Non-pigmented ciliary epithelial cell (primary cell): ENCODE data around the gene MAGI2.

Experiments used
- DNase-seq: peaks from one replicate; pipeline ENCODE4 v3.0.0-alpha.2; 2010; ENCODE audit warnings: low read depth

MAGI2 gene

DNA sequence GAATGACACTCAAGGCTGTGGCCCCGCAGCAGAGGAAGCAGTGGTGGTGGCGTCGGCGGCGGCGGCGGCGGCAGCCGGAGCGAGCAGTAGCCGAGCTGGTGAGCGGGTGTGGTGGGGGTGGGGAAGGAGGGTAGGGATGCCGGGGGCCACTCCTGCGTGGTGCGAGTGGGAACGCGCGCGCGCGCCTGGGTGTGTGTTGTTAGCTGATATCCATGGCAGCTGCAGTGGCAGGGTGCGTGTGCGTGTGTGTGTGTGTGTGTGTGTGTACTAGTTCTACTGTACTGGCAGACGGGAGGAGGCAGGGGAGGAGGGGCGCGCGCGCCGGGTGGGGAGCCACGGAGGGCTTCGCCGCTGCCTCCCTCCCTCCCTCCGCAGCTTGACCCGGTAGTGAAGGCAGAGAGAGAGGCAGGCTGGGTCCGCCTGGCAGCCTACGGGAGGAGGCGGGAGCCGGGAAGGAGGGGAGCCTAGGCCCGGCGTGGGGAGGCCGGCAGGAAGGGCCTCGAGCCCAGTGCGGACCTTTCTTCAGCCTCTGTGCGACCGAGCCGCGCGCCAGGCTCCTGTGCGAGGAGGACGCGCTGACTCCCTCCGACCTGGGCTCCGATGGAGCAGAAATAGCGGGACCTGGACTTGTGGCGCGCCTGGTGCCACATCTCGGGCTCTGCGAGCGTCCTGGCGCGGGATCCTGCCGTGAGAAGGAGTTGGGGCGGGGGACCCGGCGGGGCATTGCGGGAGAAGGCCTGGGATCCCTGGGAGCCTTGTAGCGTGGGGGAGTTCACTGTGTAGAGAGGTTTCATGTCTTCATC lies at the start of gene MAGI2:
Gene MAGI2, minus strand, starts transcription at position 110 of the 803 bp plus-strand sequence. CDS start 347 bp downstream, outside the sequence.
- no peak for DNase-seq

DNA sequence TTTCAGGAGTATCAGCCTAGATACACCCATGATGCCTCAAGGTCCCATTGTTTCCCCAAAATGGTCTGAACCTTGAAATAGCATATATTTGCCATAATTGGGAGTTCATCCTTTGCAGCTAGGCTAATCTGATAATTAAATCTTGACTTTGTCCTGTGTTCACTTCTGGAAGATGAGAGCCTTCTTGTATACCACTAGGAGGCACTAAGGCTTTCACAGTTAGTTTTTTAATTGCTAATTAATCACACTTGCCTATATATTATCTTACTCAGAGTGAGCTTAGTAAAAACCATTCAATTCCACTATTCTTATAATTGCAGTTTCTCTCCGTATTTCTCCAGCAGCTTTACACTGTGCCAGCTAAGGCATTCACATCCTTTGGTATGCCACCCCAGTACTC lies 48.7 kb upstream of the MAGI2 start:
- DNase-seq = no peak

DNA sequence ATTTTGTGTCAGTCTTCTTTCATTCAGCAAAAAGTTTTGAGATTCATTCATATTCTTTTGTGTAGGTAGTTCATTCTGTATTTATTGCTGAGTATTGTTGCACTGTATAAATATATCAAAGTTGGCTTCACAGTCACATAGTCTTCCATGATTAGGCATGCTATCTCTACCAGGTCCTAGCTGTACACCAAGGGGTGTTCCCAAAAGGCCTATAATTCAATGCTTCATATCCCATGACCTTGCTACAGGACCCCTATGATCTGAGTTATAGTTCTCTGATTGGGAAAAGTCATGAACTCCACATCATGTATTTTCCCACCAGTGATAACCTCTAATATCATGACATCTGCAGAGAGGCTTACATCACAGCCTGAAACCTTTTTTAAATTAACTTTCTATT lies 47.3 kb upstream of the MAGI2 start:
- DNase-seq = no peak

DNA sequence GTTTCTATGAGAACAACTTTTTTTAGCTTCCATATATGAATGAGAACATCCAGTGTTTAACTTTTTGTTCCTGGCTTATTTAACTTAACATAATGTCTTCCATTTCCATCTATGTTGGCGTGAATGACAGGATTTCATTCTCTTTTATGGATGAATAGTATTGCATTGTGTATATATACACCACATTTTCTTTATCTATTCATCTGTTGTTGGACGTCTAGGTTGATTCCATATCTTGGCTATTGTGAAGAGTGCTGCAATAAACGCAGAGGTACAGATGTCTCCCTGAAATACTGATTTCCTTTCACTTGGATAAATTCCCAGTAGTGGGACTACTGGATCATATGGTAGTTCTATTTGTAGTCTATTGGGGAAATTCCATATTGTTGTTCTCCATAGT lies 44.3 kb upstream of the MAGI2 start:
- DNase-seq = no peak

DNA sequence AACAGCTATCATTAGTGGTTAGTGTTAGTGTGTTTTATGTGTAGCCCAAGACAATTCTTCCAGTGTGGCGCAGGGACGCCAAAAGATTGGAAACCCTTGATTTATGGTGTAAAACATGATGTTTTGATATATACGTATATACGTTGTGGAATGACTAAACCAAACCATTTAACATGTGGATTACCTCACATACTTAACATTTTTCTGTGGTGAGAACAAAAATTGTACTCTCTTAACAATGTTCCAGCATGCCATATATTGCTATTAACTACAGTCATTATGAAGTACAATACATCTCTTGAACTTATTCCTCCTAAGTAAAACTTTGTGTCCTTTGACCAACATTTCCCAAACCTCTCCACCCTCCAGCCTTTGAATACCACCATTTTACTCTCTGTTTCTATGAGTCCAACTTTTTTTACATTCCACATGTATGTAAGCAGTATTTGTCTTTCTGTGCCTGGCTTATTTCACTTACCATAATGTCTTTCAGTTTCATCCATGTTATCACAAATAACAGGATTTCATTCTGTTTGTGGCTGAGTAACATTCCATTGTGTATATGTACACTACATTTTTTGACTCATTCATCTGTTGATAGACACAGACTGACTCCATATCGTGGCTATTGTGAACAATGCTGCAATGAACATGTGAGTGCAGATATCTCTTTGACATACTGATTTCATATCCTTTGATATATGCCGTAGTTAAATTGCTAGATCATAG lies 42.2 kb upstream of the MAGI2 start:
- DNase-seq = peak; percentile 75

DNA sequence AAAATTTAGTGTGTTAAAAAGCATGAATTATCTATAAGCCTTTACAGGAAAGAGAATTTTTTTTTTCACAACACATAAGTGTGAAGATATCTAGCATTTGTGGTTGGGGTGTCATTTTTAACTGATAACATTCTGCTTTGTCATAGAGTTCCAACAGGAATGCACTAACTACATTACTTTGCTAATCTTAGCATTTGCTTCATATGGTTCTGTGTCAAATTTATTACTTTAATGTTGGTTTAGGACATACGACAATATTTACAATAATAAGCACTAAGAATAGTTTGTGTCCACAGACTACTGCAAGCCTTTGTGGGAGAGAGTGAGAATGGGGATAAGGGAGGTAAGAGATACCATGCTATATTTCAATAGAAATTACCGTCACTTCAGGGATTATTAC lies 40.6 kb upstream of the MAGI2 start:
- DNase-seq = no peak

DNA sequence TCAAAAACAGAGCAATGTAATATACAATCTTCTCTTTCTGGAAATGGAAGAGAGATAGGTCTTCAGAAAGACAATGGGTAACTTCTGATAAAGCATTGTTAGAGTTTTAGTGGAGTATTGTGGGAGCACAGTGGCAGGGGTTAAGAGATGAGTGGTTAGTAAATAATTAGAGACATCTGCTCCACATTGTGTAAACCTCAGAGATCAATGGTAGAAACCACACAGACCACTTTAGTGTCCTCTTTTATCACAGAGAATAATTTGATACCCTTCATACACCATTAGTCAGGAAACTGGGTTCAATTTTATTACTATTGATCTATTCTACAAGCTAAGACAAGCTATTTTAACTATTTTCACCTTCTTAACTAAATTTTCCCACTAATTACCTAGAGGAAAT lies 35.9 kb upstream of the MAGI2 start:
- DNase-seq = no peak

DNA sequence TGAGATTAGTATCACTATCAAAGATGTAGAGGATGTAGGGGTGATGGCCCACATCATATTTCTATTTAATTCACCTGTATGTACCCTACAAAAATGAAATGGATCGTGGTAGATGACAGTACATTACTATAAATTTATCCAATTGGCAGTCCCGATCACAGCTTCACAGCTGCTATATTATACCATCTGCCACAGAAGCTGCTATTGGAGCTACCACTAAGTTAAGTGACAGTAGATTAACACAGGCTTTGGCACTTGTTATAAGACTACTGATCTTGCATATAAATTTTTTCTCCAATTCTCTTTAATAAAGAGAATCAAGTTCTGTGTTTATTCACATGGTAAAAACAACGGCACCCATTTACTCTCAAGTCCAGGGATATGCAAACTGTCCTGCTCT lies 24.9 kb upstream of the MAGI2 start:
- DNase-seq = no peak

DNA sequence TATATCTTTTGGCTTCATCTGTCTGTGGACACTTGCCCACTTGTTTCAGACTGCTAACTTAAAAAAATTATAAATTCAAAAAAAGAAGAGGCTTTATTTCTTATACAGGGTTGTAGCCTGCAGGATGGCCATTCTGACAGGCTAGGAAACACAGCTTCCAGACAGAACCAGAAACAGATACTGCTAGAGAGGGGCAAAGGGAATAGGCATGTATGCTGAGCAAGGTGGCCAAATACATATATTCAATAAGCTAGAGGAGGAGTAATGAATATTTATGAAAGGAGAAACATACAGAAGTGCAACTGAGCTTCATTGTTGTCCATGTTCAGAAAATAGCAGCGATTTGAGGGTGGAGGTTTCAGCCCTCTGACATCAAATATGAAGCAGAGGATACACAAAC lies 22.0 kb upstream of the MAGI2 start:
- no peak for DNase-seq

DNA sequence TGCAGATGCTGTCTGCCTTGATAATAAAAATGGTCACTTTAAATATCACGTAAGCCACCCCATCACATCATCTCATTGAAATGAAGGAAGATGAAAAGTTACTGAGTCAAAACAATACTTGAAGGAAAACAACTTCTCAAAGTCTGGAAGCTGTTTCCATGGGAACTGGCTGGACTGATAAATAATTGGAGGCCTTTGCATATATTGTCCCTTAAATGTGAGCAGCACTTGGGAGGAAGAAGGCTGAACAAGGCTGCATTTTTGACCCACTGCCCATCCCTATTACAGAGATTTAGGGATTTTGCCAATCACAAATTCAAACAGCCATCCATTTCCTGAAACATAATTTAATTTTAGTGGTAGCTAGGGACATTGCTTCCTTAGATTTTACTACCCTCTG lies 18.2 kb upstream of the MAGI2 start:
- DNase-seq = no peak

DNA sequence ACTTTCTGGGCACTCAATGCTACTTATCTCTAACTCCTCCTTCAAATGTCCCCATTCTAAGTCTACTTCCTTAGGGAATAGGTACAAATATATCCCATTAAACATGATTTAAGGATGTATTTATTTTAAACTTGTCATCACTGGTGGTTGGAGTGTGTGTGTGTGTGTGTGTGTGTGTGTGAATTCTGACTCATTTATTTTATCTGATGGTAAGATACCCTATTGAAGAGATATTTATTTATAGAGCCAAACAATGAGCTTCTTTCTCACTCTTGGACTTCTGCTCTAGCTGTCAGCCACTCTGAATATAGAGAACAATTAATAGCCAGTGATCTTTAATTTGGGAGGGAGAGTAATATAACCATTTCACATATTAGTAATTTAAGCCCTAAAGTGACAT lies 17.8 kb upstream of the MAGI2 start:
- DNase-seq = no peak

DNA sequence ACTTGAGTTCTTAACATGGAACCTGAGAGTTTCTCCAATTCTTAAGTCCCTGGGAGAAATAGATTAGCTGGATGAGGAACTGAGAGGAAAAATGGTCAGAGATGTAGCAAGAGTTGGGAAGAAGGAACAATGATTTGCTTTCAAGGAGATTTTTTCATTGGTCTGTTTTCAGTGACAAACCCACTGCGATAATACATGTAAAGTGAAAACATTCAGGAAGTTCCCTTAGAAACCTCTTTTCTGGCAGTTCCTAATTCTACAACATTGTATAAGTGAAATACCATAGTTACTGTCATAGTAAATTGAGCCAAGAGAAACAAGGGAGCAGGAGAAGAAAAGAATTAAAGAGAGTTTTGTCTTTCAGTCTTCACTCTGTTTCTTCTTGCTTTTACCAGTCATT lies 12.1 kb upstream of the MAGI2 start:
- DNase-seq = no peak

DNA sequence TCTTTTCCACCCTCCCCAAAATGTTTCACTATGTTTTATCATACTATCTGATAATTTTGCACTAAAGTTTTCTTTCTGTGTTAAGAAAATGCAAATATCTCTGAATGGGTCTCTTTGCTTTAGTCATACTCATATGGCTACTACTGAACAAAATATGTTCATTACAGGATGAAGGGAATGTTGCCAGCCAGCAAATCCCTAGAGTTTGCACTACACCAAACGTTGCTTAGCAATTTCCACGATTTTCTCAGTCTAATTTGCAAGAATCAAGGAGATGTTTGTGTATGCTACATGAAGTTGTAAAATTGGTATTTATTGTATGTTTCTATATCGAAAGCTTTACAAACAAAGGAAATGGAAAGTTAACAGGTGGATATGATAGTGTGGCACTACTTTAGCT lies 10.6 kb upstream of the MAGI2 start:
- no peak for DNase-seq

DNA sequence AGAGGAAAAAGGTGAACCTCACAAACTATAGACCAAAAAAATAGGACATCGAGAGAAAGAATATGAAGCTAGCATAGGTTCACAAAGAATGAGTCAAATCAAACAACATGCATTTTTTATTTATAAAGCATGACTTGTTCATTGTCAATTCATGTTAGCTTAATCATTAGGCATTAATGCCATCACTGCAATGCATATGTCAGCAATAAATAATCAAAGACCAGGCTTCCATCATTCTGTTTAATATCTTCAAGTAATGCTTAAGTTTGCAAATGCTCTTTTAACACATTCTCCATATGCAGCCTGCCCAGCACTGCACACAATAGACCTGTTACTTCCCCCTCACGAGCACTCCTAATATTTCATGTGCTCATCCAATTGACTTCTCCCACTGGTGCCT lies 8.9 kb upstream of the MAGI2 start:
- DNase-seq = no peak

DNA sequence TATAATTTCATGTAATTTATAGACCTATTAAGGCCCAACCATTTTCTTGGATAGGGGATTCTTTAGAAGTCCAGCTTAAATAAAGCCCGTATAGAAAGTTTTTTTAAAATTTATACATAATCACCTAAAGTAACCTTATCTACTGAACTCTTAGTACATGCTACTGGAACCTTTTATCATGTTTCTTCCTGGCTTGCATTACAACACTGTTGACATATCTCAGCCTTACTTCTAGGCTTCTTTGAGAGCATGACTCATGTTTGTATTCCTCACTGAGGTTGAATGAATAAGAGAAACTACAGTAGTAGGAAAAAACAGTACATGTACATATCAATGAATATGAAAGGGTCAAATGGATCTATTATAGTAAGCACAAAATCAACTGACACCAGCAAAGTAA lies 8.2 kb upstream of the MAGI2 start:
- DNase-seq = peak; percentile 73

DNA sequence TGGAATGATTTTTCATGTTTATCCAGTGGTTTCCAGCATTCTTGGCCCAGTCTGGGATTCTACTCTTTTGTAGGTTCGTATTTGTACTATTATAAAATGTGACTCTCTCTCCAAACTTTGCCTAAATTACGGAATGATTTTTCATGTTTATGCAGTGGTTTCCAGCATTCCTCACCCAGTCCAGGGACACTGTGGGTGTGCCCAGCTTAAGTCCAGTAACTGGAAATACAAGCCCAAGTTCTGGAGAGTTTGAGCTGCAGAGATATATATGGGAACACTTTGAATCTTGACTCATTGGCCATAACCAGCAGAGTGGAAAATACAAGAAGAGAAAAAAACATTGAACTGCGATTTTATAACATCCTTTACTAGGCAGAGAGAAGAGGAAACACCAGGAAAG lies 5.9 kb upstream of the MAGI2 start:
- DNase-seq = no peak

DNA sequence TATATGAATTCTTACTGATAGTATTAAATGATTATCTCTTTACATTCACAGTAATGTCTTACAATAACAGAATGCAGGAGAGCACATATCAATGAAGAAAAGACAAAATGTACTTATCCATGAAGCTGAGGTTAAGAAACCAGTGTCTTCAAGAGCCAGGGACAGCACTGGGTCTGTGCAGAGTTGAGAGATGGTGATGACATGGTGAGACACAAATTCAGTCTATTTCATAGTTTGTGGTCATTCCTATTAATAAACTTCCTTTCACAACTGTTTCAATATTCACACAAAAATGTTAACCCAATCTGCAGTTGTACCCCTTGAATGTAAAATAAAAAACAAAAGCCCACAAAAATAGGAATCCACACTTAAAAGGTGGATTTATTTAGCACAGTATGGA lies 5.3 kb upstream of the MAGI2 start:
- no peak for DNase-seq

DNA sequence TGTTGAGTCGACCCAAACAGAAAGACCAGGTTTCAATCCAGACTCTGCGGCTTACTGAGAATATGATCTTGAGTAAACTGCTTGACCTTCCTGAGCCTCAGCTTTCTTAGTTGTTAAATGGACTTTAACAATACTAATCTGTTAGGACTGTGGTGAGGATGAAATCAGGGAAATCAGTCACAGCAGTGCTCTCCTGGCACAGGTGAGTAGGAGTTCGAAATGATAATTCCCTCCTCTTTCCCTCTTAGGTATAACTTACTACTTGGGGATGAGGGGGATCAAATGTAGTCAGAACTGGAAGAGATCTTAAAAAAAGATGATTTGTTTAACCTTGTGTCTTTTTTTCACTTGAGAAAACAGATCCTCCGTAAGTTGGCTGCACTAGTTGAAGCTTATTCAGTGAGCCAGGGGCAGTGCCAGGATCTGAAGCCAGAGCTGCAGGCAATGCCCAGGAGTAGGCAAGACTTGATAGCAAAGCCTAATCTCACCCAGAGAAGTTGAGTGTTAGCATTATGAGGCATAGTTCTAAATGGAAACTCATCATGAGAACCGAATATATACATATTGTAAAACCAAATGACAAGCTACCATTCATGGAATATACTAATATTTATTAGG lies 1.8 kb upstream of the MAGI2 start:
- no peak for DNase-seq

DNA sequence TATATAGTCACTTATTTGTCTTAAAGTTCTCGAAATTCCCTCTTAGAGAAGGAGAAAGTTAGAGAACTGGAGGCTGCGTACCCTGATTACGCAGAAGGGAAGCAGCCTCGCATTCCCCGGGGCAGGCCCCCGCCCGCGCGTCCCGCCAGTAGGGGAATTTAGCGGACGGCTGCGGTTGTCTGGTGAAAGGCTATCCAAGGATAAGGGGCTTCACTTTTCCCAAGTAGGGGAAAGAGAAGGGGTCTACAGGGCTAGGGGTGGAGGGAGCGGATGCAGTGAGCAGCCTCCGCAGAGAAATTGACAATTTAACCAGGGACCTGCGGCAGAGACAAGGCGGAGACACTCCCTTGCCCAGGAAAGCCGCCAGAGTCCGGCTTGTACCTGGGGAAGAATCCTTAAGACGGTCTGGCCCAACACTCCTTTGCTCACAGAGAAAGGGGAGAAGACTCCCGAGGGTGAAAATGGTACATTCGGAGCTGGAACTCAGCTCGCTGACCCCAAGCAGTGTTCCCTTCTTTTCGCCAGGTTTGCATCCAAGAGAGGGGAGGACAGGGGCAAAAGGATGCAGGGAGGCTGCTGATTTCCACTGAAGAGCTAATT lies 994 bp upstream of the MAGI2 start:
- DNase-seq = no peak

DNA sequence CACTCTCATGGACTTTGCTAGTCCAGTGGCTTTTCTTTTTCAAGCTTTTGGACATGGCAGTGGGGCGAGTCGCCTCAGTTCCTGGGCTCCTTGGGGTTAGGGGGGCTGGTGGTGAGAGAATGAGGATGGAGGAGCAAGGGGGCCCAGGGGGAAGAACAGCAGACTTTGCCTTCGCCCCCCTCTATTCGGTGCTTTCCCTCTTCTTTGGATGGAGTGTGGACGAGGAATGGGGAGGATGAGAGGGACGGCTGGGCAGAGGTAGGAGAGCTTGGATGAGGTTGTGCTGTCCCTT lies 255 bp downstream of the MAGI2 start:
- no peak for DNase-seq

DNA sequence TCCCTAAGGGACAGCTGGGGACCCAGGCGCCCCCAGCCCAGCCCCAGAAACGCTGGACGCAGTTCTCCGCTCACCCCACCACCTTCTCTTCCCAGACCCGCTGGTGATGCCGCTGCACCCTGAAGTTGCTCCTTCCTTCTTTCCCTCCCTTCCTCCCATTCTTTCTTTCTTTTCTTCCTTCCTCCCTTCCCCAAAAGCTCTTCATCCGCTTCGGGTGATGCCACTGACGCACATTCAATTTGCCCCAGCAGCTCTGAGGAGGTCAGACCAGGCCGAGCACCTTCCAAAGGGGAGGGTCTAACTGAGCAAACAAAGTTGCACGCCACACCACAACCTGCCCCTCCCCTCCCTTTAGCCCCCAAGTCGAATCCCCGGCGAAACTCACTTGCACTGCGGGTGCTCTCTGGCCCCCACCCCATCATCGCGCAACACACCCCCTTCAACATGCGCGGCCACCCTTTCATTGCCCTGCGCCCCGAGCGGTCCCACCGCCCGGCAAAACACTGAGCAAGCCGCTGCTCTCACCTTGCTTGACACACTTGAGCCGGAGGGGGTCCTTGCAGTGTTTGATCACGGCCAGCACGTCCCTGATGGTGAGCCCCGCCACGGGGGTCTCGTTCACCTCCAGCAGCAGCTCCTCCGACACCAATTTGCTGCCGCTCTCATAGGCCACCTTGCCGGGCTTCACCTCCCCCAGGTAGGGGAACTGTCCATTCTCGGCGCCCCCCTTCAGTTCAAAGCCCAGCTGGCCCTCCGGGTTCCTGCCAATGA lies 787 bp downstream of the MAGI2 start:
- no peak for DNase-seq

DNA sequence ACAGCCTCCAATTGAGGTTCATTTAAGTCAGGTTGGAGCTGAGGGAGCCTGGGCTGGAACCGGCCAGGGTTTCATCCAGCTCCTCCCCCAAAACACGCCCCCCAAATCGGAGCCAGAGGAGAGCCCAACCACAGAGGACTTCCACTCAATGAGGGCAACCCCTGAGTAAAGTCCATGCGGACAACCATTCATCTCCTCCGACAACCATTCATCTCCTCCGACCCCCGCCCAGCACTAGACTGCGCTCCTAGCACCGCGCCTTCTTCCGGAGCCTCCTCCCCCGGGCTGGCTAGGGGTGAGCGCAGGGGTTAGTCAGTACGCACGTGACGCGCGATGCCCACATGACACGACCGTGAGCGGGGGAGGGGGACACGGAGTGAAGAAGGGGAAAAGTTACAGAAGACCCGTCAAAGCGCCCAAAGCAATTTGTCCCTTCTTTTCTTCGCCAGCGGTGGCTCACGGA lies 1.4 kb downstream of the MAGI2 start:
- DNase-seq = no peak
